MV-4-11 (cell line): ENCODE measurements around the gene MAZ.
"Not testable (repeated sequence)": the region's sequence is repeated elsewhere in the genome, so short reads cannot be mapped to it uniquely, and the experiment has no call there.

Experiments used
- DNase-seq: peaks from one replicate; lab custom pipeline; 2025; lab: John Stamatoyannopoulos, UW

Gene MAZ

GRCh38 chr16:29784901-29785500 is 21.3 kb upstream of the MAZ start:
- no peak for DNase-seq

GRCh38 chr16:29787155-29787554 is 19.2 kb upstream of the MAZ start:
- DNase-seq: not testable (repeated sequence)

DNA sequence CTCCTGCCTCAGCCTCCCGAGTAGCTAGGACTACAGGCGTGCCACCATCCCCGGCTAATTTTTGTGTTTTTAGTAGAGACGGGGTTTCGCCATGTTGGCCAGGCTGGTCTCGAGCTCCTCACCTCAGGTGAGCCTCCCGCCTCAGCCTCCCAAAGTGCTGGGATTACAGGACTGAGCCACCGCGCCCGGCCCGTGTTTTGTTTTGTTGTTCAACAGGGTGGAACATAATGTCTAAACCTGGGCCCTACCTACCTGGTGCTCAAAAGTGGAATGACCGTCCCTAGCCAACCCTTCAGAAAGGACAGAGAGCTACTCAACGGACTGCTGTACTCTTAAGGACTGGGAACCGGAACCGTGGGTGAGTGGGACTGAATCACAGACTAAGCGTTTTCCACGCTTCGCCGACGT is 16.6 kb upstream of the MAZ start:
- DNase-seq: no peak

DNA sequence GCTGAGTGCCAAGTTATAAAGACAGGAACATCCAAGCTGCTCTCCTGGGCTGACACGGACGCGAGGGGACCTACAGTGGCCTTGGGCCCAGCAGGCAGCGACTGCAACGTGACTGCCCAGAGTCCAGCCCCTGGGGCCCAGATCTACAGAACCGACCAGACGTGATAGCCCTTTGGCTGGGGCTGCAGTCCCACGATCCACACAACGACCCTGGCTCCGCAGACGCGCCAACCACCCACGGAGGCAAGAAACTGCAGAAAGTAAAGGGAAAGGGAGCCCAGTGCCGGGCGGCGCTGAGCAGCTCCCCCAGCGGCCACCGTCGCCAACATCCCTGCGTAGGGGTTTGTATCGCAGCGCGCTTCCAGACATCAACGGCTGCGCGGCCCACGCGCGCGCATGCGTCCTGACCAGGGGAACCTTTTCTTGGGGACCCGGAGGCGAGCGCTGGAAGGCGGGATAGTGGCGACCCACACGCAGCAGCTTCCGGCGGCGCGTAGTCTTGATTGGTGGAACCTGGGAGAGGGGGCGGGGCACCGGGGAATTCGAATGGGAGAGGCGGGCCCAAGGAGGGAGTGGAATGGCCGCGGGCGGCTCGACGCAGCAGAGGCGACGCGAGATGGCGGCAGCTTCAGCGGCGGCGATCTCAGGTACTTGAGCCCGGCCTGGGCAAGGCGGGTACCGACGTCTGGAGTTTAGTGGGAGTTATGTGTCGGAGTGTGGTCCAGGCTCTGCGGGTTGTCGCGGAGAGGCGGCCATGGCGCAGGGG is 16.0 kb upstream of the MAZ start, which contains the start of gene KIF22:
Gene KIF22, plus strand, starts transcription at position 569 of the 766 bp plus-strand sequence. Its CDS starts 9 bp downstream, at position 578.
- DNase-seq: peak; percentile 98

- no peak for DNase-seq
Measured at GRCh38 chr16:29790949-29791844, 15.1 kb upstream of the MAZ start.

GRCh38 chr16:29791845-29792807 is 14.2 kb upstream of the MAZ start:
- DNase-seq: no peak

GRCh38 chr16:29793153-29793552 is 13.2 kb upstream of the MAZ start:
- not testable (repeated sequence) for DNase-seq

- DNase-seq: no peak
Measured at GRCh38 chr16:29794231-29794710, 12.1 kb upstream of the MAZ start.

DNA sequence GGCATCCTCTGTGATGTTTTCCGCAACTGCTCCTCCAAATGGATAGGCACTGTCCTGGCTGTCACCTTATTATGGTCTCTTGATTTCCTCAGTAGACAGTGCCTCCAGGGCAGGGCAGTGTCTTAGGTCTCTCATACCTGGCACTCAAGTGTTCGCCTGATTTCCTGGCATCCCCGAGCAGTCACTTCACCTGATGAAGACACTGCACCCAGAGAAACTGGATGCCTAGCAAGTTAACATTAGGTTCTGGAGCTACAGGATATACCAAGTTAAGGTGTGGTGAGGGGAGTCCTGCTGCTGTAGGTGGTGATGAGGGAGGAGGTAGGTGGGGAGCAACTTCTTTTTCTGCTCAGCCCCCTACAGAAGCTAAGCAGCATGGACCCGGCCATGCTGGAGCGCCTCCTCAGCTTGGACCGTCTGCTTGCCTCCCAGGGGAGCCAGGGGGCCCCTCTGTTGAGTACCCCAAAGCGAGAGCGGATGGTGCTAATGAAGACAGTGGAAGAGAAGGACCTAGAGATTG is 3.9 kb upstream of the MAZ start:
- no peak for DNase-seq

DNA sequence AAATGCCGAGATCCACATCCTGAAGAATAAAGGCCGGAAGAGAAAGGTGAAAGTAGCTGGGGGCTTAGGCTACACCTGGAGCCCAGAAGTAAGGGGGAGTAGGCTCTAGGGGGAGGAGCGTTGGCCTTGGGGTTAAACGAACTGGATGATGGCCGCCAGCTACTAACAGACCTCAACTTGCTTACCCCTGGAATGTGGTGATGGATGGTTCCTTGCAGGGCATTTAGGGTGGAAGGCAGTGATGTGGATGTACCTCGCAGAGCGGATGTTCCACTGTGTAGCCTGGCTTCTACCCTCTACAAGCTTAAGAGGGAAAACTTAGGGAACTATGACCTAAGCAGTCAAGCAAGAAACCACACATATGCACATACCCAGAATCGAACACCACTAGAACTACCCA is 2.3 kb upstream of the MAZ start:
- no peak for DNase-seq

GRCh38 chr16:29804455-29805231 is 1.7 kb upstream of the MAZ start:
- peak; percentile 73 for DNase-seq

- DNase-seq: peak; percentile 98
Measured at GRCh38 chr16:29805232-29806098, 864 bp upstream of the MAZ start.

- DNase-seq: peak; percentile 18
Measured at GRCh38 chr16:29806641-29807425, 504 bp downstream of the MAZ start.

GRCh38 chr16:29807426-29808218 is 1.3 kb downstream of the MAZ start:
- peak; percentile 85 for DNase-seq

DNA sequence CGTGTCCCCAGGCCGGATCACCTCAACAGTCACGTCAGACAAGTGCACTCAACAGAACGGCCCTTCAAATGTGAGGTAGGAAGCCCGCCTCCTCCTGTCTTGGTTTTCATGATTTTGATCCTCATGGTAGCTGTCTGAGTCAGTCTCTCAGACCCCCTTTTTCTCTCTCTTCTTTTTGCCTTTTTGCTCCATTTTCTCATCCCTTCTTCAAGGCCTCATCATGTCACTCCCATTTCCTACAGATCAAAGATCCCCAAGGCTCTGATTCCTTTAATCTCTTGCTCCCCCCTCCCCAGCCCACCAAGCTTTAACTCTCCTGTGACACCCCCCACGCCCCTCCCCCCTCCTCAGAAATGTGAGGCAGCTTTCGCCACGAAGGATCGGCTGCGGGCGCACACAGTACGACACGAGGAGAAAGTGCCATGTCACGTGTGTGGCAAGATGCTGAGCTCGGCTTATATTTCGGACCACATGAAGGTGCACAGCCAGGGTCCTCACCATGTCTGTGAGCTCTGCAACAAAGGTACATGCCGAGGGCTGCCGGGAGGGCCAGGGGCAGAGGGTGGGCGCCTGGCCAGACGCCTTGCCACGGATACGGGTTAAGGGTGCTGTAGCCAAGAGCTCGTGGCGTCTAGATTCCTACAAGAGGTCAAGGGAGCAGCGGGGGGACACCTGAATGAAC is 2.0 kb downstream of the MAZ start:
- no peak for DNase-seq

GRCh38 chr16:29809031-29809747 is 2.9 kb downstream of the MAZ start:
- no peak for DNase-seq
